Measurements from ENCODE around the gene ADGRD2. TPM values are rescaled to one million over a fixed set of nuclear protein-coding genes. Genes with fewer than 3 reads are reported as not detected.
A peak's percentile ranks its signal among the peaks of the same experiment; 100 is the strongest.

The ADGRD2 gene
- total and polyA plus RNA-seq, 2 of the 13 experiments (the other 11 are each of a cell fraction or from before 2014, with no cell fraction given) = not detected

- TF ChIP-seq ZNF512B (CRISPR knock-in tag; IDR thresholded peaks at IDR 0.05; ENCODE audit: borderline replicate concordance) (no peak), MTF2 (CRISPR knock-in tag; IDR thresholded peaks at IDR 0.05; ENCODE audit: borderline replicate concordance) (no peak), ZFP37 (CRISPR knock-in tag; IDR thresholded peaks at IDR 0.05; ENCODE audit: borderline replicate concordance) (no peak), TEAD3 (CRISPR knock-in tag; optimal IDR thresholded peaks at IDR 0.05; ENCODE audit: borderline replicate concordance) (peak; percentile 25), ATAD3A (CRISPR knock-in tag; IDR thresholded peaks at IDR 0.05) (no peak), TEAD2 (CRISPR knock-in tag; IDR thresholded peaks at IDR 0.05) (no peak), RFX1 (IDR thresholded peaks at IDR 0.05) (no peak), RCOR2 (CRISPR knock-in tag; IDR thresholded peaks at IDR 0.05) (no peak), HDAC6 (IDR thresholded peaks at IDR 0.05; ENCODE audit: low read depth, low read length) (no peak), ZNF576 (CRISPR knock-in tag; IDR thresholded peaks at IDR 0.05) (no peak), TCF7L2 (IDR thresholded peaks at IDR 0.05; ENCODE audit: low read depth, low read length) (no peak), ZNF543 (CRISPR knock-in tag; IDR thresholded peaks at IDR 0.05) (no peak), NR2C2 (CRISPR knock-in tag; IDR thresholded peaks at IDR 0.05; ENCODE audit: borderline replicate concordance) (no peak), HOXA9 (CRISPR knock-in tag; IDR thresholded peaks at IDR 0.05; ENCODE audit: borderline replicate concordance) (no peak), SSRP1 (CRISPR knock-in tag; IDR thresholded peaks at IDR 0.05) (no peak), POLR2G (IDR thresholded peaks at IDR 0.05; ENCODE audit: low read depth, low read length) (0 out of 2 replicates have a peak, but pooled peaks have one; percentile 33), ZFP62 (CRISPR knock-in tag; IDR thresholded peaks at IDR 0.05) (no peak), MAX (IDR thresholded peaks at IDR 0.05) (peak; percentile 71), HNRNPL (IDR thresholded peaks at IDR 0.05; ENCODE audit: low read depth, low read length) (no peak), ZKSCAN8 (CRISPR knock-in tag; IDR thresholded peaks at IDR 0.05; ENCODE audit: borderline replicate concordance) (no peak), MIER3 (CRISPR knock-in tag; IDR thresholded peaks at IDR 0.05; ENCODE audit: borderline replicate concordance) (no peak), ZMAT5 (CRISPR knock-in tag; IDR thresholded peaks at IDR 0.05; ENCODE audit: borderline replicate concordance, low read depth) (no peak), ZBTB8A (CRISPR knock-in tag; IDR thresholded peaks at IDR 0.05; ENCODE audit: borderline replicate concordance, low read depth) (no peak), ZNF367 (CRISPR knock-in tag; IDR thresholded peaks at IDR 0.05; ENCODE audit: borderline replicate concordance) (no peak)
- TF ChIP-seq, protein P1, sequence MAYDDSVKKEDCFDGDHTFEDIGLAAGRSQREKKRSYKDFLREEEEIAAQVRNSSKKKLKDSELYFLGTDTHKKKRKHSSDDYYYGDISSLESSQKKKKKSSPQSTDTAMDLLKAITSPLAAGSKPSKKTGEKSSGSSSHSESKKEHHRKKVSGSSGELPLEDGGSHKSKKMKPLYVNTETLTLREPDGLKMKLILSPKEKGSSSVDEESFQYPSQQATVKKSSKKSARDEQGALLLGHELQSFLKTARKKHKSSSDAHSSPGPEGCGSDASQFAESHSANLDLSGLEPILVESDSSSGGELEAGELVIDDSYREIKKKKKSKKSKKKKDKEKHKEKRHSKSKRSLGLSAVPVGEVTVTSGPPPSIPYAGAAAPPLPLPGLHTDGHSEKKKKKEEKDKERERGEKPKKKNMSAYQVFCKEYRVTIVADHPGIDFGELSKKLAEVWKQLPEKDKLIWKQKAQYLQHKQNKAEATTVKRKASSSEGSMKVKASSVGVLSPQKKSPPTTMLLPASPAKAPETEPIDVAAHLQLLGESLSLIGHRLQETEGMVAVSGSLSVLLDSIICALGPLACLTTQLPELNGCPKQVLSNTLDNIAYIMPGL (CRISPR knock-in tag; IDR thresholded peaks at IDR 0.05; ENCODE audit: borderline replicate concordance in 1 of 2, low read depth in 1 of 2) = 0 out of 4 replicates have a peak, but pooled peaks of 1 of the 2 experiments have one; percentile 32
- TF ChIP-seq, protein P2, sequence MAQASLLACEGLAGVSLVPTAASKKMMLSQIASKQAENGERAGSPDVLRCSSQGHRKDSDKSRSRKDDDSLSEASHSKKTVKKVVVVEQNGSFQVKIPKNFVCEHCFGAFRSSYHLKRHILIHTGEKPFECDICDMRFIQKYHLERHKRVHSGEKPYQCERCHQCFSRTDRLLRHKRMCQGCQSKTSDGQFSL (CRISPR knock-in tag; IDR thresholded peaks at IDR 0.05) = no peak
Measured at GRCh38 chr9:124480621-124480981, 30.4 kb downstream of the ADGRD2 start (continued).

All from HepG2 (cell line).